Upper lobe of right lung (tissue), 1 donor: ENCODE results near the gene KIF1C. TPM values are rescaled to one million over a fixed set of nuclear protein-coding genes. Genes with fewer than 3 reads are reported as not detected.
A peak's percentile ranks its signal among the peaks of the same experiment; 100 is the strongest.

Experiments
- ATAC-seq: fragments of 200-7000 bp; cut with Tn5 transposase; one replicate; pipeline ENCODE4 v1.9.1; 2020; ENCODE audit warnings: mild to moderate bottlenecking, moderate library complexity
- DNase-seq: peaks from one replicate; pipeline ENCODE4 v3.0.0-alpha.2; 2020
- H3K27ac ChIP-seq: fragments of 200-600 bp; one replicate; pipeline ENCODE4 v1.8.0; 2022
- H3K27me3 ChIP-seq: fragments of 200-600 bp; one replicate; pipeline ENCODE4 v1.8.0; 2022; ENCODE audit warnings: mild to moderate bottlenecking
- H3K36me3 ChIP-seq: fragments of 200-600 bp; one replicate; pipeline ENCODE4 v1.8.0; 2022
- H3K4me1 ChIP-seq: fragments of 200-600 bp; one replicate; pipeline ENCODE4 v1.8.0; 2022
- H3K4me3 ChIP-seq: fragments of 200-600 bp; one replicate; pipeline ENCODE4 v1.8.0; 2022; ENCODE audit warnings: mild to moderate bottlenecking
- H3K9me3 ChIP-seq: fragments of 200-600 bp; one replicate; pipeline ENCODE4 v1.8.0; 2022
- intact Hi-C: fragments of 100-400 bp; cut with DNase I; formaldehyde crosslinking; loops from one replicate; pipeline ENCODE4 v1.11.0; 2022
- total RNA-seq: library from RNA; stranded (reverse); fragmentation: NEBNext Ultra II Directional; extraction: Animal tissue kit (Norgen Biotek cat#: 25700); gene quantifications from one replicate; pipeline ENCODE4 v1.2.1, GENCODE V29; 2021
- TF ChIP-seq, protein P1 (sequence below): fragments of 200-600 bp; IDR thresholded peaks from one replicate; pipeline ENCODE4 v1.8.0; 2022; ENCODE audit warnings: antibody characterized with exemption
- donor health status: DM: no; HTN: yes; CAD: no; lungs with severe emphysema.

The KIF1C gene
- total RNA-seq, 1 donor from 2014 or later: 254 TPM

DNA sequence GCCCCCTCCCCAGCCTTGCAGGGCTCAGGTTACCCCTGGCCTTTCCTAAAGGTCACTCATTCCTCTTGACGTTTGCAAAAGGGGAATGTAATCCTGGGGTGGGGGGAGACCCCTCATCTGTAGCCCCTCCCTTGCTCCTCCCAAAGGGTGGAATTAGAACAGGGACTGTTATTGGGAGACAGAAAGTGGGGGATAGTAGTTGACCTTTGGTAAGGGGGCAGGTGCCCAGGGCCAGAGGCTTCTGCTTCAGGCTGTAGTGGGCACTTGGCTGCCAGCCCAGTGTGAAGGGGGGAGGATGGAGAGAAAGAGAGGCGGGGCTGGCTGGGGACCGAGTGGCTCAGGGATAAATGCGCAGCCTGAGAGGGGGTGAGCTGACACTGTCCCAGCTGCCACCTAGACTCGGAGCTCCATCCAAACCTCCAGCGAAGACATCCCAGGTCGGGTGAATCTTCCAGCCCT lies 47.0 kb upstream of the KIF1C start, which contains the start of gene ENO3:
ENO3 (plus strand) TSS at position 374 of the 459 bp plus-strand sequence. CDS start 711 bp downstream, outside the sequence.
- peaks cover 27% of the 10 kb centered on the region for H3K4me1 ChIP-seq
- TF ChIP-seq, protein P1, sequence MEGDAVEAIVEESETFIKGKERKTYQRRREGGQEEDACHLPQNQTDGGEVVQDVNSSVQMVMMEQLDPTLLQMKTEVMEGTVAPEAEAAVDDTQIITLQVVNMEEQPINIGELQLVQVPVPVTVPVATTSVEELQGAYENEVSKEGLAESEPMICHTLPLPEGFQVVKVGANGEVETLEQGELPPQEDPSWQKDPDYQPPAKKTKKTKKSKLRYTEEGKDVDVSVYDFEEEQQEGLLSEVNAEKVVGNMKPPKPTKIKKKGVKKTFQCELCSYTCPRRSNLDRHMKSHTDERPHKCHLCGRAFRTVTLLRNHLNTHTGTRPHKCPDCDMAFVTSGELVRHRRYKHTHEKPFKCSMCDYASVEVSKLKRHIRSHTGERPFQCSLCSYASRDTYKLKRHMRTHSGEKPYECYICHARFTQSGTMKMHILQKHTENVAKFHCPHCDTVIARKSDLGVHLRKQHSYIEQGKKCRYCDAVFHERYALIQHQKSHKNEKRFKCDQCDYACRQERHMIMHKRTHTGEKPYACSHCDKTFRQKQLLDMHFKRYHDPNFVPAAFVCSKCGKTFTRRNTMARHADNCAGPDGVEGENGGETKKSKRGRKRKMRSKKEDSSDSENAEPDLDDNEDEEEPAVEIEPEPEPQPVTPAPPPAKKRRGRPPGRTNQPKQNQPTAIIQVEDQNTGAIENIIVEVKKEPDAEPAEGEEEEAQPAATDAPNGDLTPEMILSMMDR: no peak
- DNase-seq: no peak

DNA sequence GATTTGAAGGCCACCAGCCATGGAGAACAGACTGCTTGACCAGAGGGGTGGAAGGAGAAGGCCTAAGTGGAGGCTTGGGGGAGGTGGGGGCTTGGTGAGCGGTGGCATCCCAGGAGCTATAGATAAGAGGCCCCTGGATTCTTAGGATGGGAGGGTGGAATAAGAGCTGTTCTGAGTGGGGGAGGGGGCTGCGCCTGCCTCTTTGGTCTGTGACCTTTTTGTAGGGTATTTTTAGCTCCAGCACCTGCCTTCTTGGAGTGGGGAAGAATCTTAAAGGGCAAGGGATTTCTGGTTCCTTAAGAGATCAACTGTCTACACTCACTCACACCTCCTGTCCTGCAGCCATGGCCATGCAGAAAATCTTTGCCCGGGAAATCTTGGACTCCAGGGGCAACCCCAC lies 46.3 kb upstream of the KIF1C start:
- TF ChIP-seq, protein P1: no peak
- Histone ChIP-seq H3K36me3 (peaks cover 4% of the 10 kb centered on the region), H3K4me3 (no peak overlapping the region), H3K4me1 (peaks cover 20% of the 10 kb centered on the region), H3K27ac (no peak overlapping the region), H3K9me3 (no peaks in the 10 kb centered on the region), H3K27me3 (no peaks in the 10 kb centered on the region)
- intact Hi-C loops: no loop called here
- ATAC-seq (no peak), DNase-seq (no peak)

More for the DNA sequence above, 47.0 kb upstream of the KIF1C start, which contains the start of gene ENO3:
- H3K36me3 ChIP-seq: peaks cover 11% of the 10 kb centered on the region
- no peak for ATAC-seq
- peak within 1 kb of the TSS; percentile 97 for H3K27ac ChIP-seq
- peak within 1 kb of the TSS; percentile 99 for H3K4me3 ChIP-seq
- intact Hi-C loops: no loop called here
- no peaks in the 10 kb centered on the region for H3K27me3 ChIP-seq
- H3K9me3 ChIP-seq: no peaks in the 10 kb centered on the region

DNA sequence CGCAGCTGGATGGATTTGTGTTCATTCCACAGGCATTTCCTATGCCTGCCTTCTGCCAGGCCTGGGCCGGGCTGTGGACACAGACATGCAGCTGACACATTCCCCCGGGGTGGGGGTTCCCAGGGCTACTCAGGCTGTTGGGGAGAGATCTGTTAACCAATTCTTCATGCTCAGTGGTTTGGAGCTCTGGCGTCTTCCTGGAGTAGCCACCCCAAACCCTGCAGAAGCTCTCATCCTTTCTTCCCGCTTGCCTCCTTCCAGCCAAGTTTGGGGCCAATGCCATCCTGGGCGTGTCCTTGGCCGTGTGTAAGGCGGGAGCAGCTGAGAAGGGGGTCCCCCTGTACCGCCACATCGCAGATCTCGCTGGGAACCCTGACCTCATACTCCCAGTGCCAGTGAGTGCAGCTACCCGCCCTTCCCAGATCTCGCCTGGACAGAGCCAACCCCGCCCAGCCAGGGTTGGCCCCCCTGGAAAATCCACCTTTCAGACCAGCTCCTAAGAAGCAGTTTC lies 44.2 kb upstream of the KIF1C start:
- no peaks in the 10 kb centered on the region for H3K27me3 ChIP-seq
- peaks cover under 1% of the 10 kb centered on the region for H3K36me3 ChIP-seq
- peaks cover 15% of the 10 kb centered on the region for H3K4me1 ChIP-seq
- intact Hi-C loops: no loop called here
- peak overlapping the region; percentile 36 for H3K27ac ChIP-seq
- ATAC-seq (no peak), DNase-seq (no peak)
- TF ChIP-seq, protein P1: no peak
- no peaks in the 10 kb centered on the region for H3K9me3 ChIP-seq
- H3K4me3 ChIP-seq: no peak overlapping the region

DNA sequence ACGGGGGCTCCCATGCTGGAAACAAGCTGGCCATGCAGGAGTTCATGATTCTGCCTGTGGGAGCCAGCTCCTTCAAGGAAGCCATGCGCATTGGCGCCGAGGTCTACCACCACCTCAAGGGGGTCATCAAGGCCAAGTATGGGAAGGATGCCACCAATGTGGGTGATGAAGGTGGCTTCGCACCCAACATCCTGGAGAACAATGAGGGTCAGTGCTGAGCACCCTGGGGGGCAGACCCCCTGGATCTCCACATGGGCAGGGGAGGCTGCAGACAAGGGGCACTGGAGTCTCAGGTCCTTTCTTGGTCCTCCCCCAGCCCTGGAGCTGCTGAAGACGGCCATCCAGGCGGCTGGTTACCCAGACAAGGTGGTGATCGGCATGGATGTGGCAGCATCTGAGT lies 42.7 kb upstream of the KIF1C start:
- TF ChIP-seq, protein P1: no peak
- ATAC-seq: no peak
- no peak for DNase-seq
- Histone ChIP-seq H3K9me3 (no peaks in the 10 kb centered on the region), H3K4me1 (peaks cover 15% of the 10 kb centered on the region), H3K27ac (no peak overlapping the region), H3K27me3 (no peaks in the 10 kb centered on the region), H3K4me3 (no peak overlapping the region), H3K36me3 (peaks cover 17% of the 10 kb centered on the region)
- intact Hi-C loops: no loop called here

DNA sequence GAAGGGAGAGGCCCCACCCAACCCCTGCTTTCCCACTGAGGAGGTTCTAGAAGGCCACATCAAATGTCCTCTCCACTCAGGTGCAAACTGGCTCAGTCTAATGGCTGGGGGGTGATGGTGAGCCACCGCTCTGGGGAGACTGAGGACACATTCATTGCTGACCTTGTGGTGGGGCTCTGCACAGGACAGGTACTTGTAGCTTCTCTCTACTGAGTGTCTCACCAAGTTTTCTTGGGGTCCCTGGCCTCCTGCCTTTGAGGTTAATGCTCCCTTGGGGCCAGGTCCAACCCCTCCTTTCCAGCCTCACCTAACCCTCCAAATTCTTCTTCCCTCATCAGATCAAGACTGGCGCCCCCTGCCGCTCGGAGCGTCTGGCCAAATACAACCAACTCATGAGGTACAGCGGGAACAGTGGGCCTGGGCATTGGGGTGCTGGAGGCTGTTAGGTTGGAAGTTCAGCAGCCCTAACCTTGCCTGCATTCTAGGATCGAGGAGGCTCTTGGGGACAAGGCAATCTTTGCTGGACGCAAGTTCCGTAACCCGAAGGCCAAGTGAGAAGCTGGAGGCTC lies 41.2 kb upstream of the KIF1C start:
- intact Hi-C loops: no loop called here
- ATAC-seq: peak; percentile 39

More for the DNA sequence above, 41.2 kb upstream of the KIF1C start:
- H3K36me3 ChIP-seq: peaks cover 29% of the 10 kb centered on the region
- H3K4me3 ChIP-seq: no peak overlapping the region
- H3K27me3 ChIP-seq: no peaks in the 10 kb centered on the region
- H3K4me1 ChIP-seq: peaks cover 4% of the 10 kb centered on the region
- H3K9me3 ChIP-seq: no peaks in the 10 kb centered on the region
- H3K27ac ChIP-seq: no peak overlapping the region
- peak; percentile 75 for DNase-seq
- TF ChIP-seq, protein P1: peak; percentile 33
